GM13977 (cell line): Measurements from ENCODE around the gene TNIP2.

ENCODE experiments used
- DNase-seq: peaks from one replicate; pipeline ENCODE4 v3.0.0; 2012; ENCODE audit warnings: low spot score
- CTCF ChIP-seq: IDR thresholded peaks from 2 replicates; pipeline ENCODE4 v1.5.1; 2012; ENCODE audit warnings: mild to moderate bottlenecking, control low read depth; ENCODE audit not compliant: insufficient read depth; ENCODE audit errors: extremely low read depth, missing control alignments
- in situ Hi-C: fragments of 300-500 bp; cut with MboI; formaldehyde crosslinking; loops from one replicate; pipeline ENCODE4 v1.12.0; 2022; ENCODE audit warnings: low sequenced_read_pairs, low pct_unique_long_range_greater_than_20kb, mixed read lengths, inconsistent platforms; ENCODE audit not compliant: unreplicated experiment

The TNIP2 gene

GRCh38 chr4:2761035-2761923 is 5.1 kb upstream of the TNIP2 start:
- DNase-seq = no peak
- no peak for TF ChIP-seq CTCF
- in situ Hi-C loops = no loop called here

- in situ Hi-C loops = no loop called here
- no peak for DNase-seq
- no peak for TF ChIP-seq CTCF
These were observed 1.3 kb upstream of the TNIP2 start for GRCh38 chr4:2757426-2757825.

GRCh38 chr4:2756691-2757350 is 685 bp upstream of the TNIP2 start:
- DNase-seq = no peak
- in situ Hi-C loops = no loop called here
- no peak for TF ChIP-seq CTCF

- no peak for TF ChIP-seq CTCF
- in situ Hi-C loops = no loop called here
- DNase-seq = no peak
These were observed 1.0 kb downstream of the TNIP2 start for GRCh38 chr4:2754848-2755819.

- in situ Hi-C loops = no loop called here
- no peak for TF ChIP-seq CTCF
- no peak for DNase-seq
These were observed 2.7 kb downstream of the TNIP2 start for GRCh38 chr4:2753436-2753835.
